GM12874 (cell line): ENCODE data around the gene BCORL1.

Source experiments
- CTCF ChIP-seq: IDR thresholded peaks from 2 replicates; pipeline ENCODE4 v1.5.1; 2011; ENCODE audit warnings: low read depth, mild to moderate bottlenecking, control low read depth, low read length, moderate library complexity; ENCODE audit not compliant: insufficient read depth

The BCORL1 gene

GRCh38 chrX:129968968-129969367, 13.5 kb upstream of the BCORL1 start:
- no peak for TF ChIP-seq CTCF

- TF ChIP-seq CTCF = no peak
Measured at GRCh38 chrX:129976441-129976840, 6.0 kb upstream of the BCORL1 start.

- TF ChIP-seq CTCF = no peak
Measured at GRCh38 chrX:129979207-129979920, 3.1 kb upstream of the BCORL1 start.

- no peak for TF ChIP-seq CTCF
Measured at GRCh38 chrX:129980001-129980401, 2.4 kb upstream of the BCORL1 start.

GRCh38 chrX:129980540-129981199, 1.8 kb upstream of the BCORL1 start:
- no peak for TF ChIP-seq CTCF

GRCh38 chrX:129981200-129981553, 1.3 kb upstream of the BCORL1 start:
- TF ChIP-seq CTCF = no peak

- no peak for TF ChIP-seq CTCF
Measured at GRCh38 chrX:129981752-129982299, 609 bp upstream of the BCORL1 start.
